ENCODE measurements around the gene SBDS. TPM values are rescaled to one million over a fixed set of nuclear protein-coding genes. Genes with fewer than 3 reads are reported as not detected.
"Not testable (repeated sequence)": the region's sequence is repeated elsewhere in the genome, so short reads cannot be mapped to it uniquely, and the experiment has no call there.

Gene SBDS
- total RNA-seq, 1 experiment from 2014 or later = 91.7 TPM

DNA sequence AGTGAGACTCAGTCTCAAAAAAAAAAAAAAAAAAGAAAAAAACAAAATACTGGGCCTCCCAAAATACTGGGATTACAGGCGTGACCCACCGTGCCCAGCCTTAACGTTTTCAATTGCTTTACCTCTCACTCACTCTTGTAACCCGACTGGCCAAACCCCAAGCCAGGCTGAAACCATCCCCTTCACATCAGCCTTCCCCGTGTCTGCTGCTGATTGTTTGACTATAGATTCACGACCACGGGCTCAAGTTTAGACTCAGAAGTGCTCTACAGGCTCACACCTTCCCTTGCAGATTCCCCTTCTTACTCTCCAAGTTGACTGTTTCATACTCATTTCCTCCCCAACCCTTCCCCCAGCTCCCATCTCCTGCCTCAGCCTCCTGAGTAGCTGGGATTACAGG lies 23.6 kb upstream of the SBDS start:
- intact Hi-C loops (cut with micrococcal nuclease) = no loop called here
- H2AFZ ChIP-seq (ENCODE audit: low read length) = no peak overlapping the region
- no peak overlapping the region for H3K4me3 ChIP-seq (ENCODE audit: low read length)
- no peaks in the 10 kb centered on the region for H3K9me3 ChIP-seq (ENCODE audit: low read length)
- no TSS peak for BruUV-seq (replicated peaks)
- ATAC-seq (0 out of 2 replicates have a peak, but pooled peaks have one; percentile 8), DNase-seq (no peak)
- H3K9me2 ChIP-seq (replicated peaks; ENCODE audit: low read length) = no peaks in the 10 kb centered on the region
- H3K36me3 ChIP-seq (ENCODE audit: low read depth, low read length) = peaks cover 9% of the 10 kb centered on the region
- H4K20me1 ChIP-seq (ENCODE audit: low read length) = no peaks in the 10 kb centered on the region
- peak overlapping the region; percentile 39 for H3K27ac ChIP-seq (ENCODE audit: low read length)
- POLR2A ChIA-PET (ENCODE audit: unreplicated experiment) = interaction anchor here (0.7 kb wide), 1 partner anchor 477 kb away, joined by 10 read pairs; no protein-coding TSS in a partner anchor
- H3K4me2 ChIP-seq (ENCODE audit: low read length) = no peak overlapping the region
- H3K27me3 ChIP-seq (ENCODE audit: low read length) = no peaks in the 10 kb centered on the region
- H3K9ac ChIP-seq (ENCODE audit: low read length) = no peak overlapping the region
- no peaks in the 10 kb centered on the region for H3K79me2 ChIP-seq (ENCODE audit: low read length)
- CTCF ChIA-PET = no interaction called here
- TF ChIP-seq EZH2 (IDR thresholded peaks at IDR 0.05; ENCODE audit: low read length, unreplicated experiment) (no peak), EZH2phosphoT487 (IDR thresholded peaks at IDR 0.05; ENCODE audit: borderline replicate concordance, low read length) (no peak)
- H3F3A ChIP-seq (ENCODE audit: low read length, unreplicated experiment) = no peaks in the 10 kb centered on the region
- H3K4me1 ChIP-seq (ENCODE audit: insufficient read depth, low read length) = peaks cover 13% of the 10 kb centered on the region; the same call in 1 of the 2 replicates

DNA sequence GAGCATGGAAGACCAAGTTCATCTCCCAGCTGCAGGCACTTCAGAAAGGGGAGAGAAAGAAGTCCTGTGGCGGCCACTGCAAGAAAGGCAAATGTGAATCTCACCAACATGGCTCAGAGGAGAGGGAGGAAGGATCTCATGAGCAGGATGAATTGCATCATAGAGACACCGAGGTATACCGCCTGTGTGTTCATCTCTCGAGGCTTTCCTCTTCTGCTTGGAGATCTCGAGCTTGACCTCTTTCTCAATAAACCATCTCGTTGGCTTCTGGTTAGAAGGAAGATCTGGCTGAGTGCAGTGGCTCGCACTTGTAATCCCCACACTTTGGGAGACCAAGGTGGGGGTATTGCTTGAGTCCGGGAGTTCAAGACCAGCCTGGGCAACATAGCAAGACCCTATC lies 22.6 kb upstream of the SBDS start:
- H2AFZ ChIP-seq (ENCODE audit: low read length); H4K20me1 ChIP-seq (ENCODE audit: low read length); H3K36me3 ChIP-seq (ENCODE audit: low read depth, low read length); intact Hi-C loops (cut with micrococcal nuclease); DNase-seq; H3K27ac ChIP-seq (ENCODE audit: low read length); H3F3A ChIP-seq (ENCODE audit: low read length, unreplicated experiment); ATAC-seq; H3K27me3 ChIP-seq (ENCODE audit: low read length); H3K4me2 ChIP-seq (ENCODE audit: low read length); H3K9me3 ChIP-seq (ENCODE audit: low read length); CTCF ChIA-PET; POLR2A ChIA-PET (ENCODE audit: unreplicated experiment); BruUV-seq (replicated peaks); H3K9ac ChIP-seq (ENCODE audit: low read length); H3K79me2 ChIP-seq (ENCODE audit: low read length); H3K9me2 ChIP-seq (replicated peaks; ENCODE audit: low read length); H3K4me3 ChIP-seq (ENCODE audit: low read length): not testable (repeated sequence)
- H3K4me1 ChIP-seq (ENCODE audit: insufficient read depth, low read length) = peaks cover 13% of the 10 kb centered on the region; the same call in 1 of the 2 replicates

DNA sequence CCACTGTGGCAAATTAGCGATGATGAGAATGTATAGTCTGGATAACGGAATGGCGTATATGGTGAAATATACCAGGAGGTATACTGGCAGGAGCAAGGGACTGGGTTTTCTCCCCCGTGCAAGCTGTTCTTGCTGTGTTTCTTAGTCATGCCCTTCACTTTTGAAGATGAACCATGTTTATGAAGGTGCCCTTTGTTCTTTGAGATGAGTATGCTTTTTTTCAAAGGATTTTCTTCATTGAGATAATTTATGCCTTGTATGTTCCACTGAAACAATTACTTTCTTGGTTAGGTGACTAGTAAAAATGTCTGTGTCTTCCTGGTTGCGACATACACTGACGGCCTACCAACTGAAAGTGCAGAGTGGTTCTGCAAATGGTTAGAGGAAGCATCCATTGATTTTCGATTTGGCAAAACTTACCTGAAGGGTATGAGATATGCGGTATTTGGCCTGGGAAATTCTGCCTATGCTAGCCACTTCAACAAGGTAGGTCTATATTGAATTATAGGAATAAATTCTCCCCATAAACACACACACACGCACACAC lies 18.8 kb upstream of the SBDS start:
- ATAC-seq; H3K4me1 ChIP-seq (ENCODE audit: insufficient read depth, low read length); CTCF ChIA-PET; H3K4me3 ChIP-seq (ENCODE audit: low read length); BruUV-seq (replicated peaks); H3K27me3 ChIP-seq (ENCODE audit: low read length); H3F3A ChIP-seq (ENCODE audit: low read length, unreplicated experiment); H3K9me2 ChIP-seq (replicated peaks; ENCODE audit: low read length); H4K20me1 ChIP-seq (ENCODE audit: low read length); intact Hi-C loops (cut with micrococcal nuclease); H3K36me3 ChIP-seq (ENCODE audit: low read depth, low read length); H3K4me2 ChIP-seq (ENCODE audit: low read length); DNase-seq; H3K27ac ChIP-seq (ENCODE audit: low read length); POLR2A ChIA-PET (ENCODE audit: unreplicated experiment); H3K9me3 ChIP-seq (ENCODE audit: low read length); H3K9ac ChIP-seq (ENCODE audit: low read length); H2AFZ ChIP-seq (ENCODE audit: low read length); H3K79me2 ChIP-seq (ENCODE audit: low read length): not testable (repeated sequence)

DNA sequence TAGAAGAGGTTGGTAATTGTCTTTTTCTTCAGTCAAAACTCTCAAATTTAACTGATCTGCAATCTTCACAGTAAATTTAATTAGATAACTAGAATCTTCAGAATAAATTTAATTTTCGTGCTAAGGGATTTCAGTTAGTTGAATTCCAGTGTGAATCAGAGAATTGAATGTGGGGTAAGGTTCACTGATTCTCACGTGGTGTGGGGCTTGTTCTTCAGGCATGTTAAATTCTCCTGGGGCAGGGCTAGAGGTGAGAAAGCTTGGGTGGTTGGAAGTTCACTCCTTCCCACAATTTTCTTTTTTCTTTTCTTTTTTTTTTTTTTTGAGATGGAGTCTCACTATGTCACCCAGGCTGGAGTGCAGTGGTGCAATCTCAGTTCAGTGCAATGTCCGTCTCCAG lies 14.3 kb upstream of the SBDS start:
- H3K4me1 ChIP-seq (ENCODE audit: insufficient read depth, low read length); H3K27ac ChIP-seq (ENCODE audit: low read length); intact Hi-C loops (cut with micrococcal nuclease); H3K36me3 ChIP-seq (ENCODE audit: low read depth, low read length); POLR2A ChIA-PET (ENCODE audit: unreplicated experiment); H4K20me1 ChIP-seq (ENCODE audit: low read length); H3K4me2 ChIP-seq (ENCODE audit: low read length); ATAC-seq; DNase-seq; CTCF ChIA-PET; H3K9ac ChIP-seq (ENCODE audit: low read length); H3K27me3 ChIP-seq (ENCODE audit: low read length); H2AFZ ChIP-seq (ENCODE audit: low read length); H3F3A ChIP-seq (ENCODE audit: low read length, unreplicated experiment); BruUV-seq (replicated peaks); H3K4me3 ChIP-seq (ENCODE audit: low read length); H3K9me2 ChIP-seq (replicated peaks; ENCODE audit: low read length); H3K9me3 ChIP-seq (ENCODE audit: low read length); H3K79me2 ChIP-seq (ENCODE audit: low read length): not testable (repeated sequence)

Data from PC-3 (cell line).